Measurements from ENCODE around the gene AK1. TPM values are rescaled to one million over a fixed set of nuclear protein-coding genes. Genes with fewer than 3 reads are reported as not detected.

AK1 gene
- total RNA-seq, 1 donor from 2014 or later, result 185 TPM

DNA sequence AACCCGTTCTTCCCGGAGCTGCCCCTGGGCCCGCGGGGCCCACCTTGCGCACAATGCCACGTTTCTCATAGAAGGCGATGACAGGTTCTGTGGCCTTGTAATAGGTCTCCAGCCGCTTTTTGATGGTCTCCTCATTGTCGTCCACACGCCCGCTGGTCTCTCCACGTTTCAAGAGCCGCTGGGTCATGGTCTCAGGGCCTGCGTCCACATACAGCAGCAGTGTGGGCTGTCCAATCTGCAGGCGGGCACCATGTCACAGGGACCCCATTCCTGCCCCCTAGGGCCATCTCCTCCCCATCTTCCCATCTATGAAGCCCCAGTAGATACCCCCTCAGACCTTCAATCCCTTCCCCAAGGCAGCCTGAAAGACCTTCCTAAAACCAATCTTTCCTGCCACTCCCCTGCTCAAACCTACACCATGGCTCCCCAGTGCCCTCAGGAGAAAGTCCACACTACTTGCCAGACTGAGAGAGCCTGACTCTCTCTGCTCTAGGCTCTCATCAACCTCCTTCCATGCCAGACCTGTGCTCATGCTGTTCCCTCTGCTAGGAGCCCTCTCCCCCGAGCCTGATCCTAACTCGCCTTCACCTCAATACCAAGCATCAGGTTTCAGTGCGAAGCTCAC, 9.1 kb downstream of the AK1 start:
- ATAC-seq (no peak), DNase-seq (no peak)
- Histone ChIP-seq H3K36me3 (peaks cover 46% of the 10 kb centered on the region), H3K4me1 (peaks cover 51% of the 10 kb centered on the region), H3K27me3 (ENCODE audit: low read depth) (no peaks in the 10 kb centered on the region), H3K4me3 (no peak overlapping the region), H3K9me3 (no peaks in the 10 kb centered on the region), H3K27ac (peak overlapping the region; percentile 65)
- intact Hi-C loops (cut with DNase I), result no loop called here
- TF ChIP-seq, protein P1, sequence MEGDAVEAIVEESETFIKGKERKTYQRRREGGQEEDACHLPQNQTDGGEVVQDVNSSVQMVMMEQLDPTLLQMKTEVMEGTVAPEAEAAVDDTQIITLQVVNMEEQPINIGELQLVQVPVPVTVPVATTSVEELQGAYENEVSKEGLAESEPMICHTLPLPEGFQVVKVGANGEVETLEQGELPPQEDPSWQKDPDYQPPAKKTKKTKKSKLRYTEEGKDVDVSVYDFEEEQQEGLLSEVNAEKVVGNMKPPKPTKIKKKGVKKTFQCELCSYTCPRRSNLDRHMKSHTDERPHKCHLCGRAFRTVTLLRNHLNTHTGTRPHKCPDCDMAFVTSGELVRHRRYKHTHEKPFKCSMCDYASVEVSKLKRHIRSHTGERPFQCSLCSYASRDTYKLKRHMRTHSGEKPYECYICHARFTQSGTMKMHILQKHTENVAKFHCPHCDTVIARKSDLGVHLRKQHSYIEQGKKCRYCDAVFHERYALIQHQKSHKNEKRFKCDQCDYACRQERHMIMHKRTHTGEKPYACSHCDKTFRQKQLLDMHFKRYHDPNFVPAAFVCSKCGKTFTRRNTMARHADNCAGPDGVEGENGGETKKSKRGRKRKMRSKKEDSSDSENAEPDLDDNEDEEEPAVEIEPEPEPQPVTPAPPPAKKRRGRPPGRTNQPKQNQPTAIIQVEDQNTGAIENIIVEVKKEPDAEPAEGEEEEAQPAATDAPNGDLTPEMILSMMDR (IDR thresholded peaks at IDR 0.05), result no peak

DNA sequence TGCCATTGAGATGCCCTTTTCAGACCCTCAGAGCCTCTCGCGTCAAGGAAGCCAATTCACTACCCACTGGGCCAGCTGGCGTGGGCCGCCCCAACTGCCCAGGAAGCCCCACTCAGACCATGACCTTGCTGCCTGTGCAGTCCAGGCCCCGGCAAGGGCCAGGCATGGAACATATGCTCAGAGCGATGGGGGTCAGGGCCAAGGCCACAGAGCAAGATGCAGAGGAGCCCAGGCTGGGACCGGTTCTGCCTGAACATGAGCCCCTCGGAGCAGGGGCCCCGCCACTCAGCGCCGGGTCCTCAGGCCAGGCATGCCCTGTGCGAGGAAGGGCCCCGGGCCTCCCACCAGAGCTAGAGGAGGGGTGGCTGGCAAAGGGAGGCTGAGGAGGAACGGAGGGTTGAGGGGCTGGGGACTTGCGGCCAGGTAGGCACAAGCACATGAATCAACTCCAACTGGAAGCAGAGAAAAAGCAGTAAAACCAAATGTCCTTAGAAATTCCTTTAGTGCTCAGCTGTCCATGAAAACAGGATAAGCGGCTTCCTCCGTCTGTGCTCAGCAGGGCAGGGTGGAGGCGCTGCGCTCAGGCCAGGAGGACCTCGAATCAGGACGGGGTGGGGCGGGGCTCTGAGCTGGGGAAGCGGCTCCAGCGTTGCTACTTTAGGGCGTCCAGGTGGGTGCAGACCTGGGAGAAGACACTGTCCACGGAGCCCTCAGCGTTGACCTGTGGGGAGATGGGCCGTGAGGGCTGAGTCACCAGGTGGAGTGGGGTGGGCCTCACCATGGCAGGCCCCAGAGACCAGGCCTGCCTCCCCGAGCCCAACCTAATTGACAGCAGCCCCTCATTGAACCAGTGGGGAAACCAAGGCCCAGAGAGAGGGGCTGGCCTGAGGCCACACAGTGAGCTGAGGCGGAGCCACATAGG, 9.9 kb downstream of the AK1 start:
- Histone ChIP-seq H3K36me3 (peaks cover 40% of the 10 kb centered on the region), H3K4me3 (peak overlapping the region; percentile 14), H3K4me1 (peaks cover 54% of the 10 kb centered on the region), H3K27ac (peak overlapping the region; percentile 65), H3K27me3 (ENCODE audit: low read depth) (no peaks in the 10 kb centered on the region), H3K9me3 (no peaks in the 10 kb centered on the region)
- ATAC-seq (no peak), DNase-seq (no peak)
- TF ChIP-seq, protein P1 (IDR thresholded peaks at IDR 0.05), result no peak
- intact Hi-C loops (cut with DNase I), result no loop called here

DNA sequence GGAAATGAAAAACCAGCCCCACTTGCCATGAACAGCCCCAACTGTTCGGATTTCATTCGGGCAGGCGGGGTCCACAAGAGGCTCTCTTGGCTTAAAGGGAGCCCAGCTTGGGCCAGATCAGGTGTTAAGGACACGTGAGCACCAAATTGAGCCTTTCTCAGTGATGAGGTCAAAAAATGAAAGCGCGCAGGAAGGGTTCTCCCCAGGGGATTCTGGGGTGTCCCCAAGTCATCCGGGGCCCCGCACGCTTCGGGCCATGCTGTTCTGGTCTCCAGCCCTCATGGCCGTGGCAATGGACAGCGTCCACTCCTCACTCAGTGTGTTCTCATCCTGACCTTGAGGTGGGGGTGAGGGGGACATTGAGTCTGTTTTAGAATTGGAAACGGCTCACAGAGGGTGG, 10.9 kb downstream of the AK1 start:
- intact Hi-C loops (cut with DNase I), result no loop called here
- DNase-seq, result no peak

DNA sequence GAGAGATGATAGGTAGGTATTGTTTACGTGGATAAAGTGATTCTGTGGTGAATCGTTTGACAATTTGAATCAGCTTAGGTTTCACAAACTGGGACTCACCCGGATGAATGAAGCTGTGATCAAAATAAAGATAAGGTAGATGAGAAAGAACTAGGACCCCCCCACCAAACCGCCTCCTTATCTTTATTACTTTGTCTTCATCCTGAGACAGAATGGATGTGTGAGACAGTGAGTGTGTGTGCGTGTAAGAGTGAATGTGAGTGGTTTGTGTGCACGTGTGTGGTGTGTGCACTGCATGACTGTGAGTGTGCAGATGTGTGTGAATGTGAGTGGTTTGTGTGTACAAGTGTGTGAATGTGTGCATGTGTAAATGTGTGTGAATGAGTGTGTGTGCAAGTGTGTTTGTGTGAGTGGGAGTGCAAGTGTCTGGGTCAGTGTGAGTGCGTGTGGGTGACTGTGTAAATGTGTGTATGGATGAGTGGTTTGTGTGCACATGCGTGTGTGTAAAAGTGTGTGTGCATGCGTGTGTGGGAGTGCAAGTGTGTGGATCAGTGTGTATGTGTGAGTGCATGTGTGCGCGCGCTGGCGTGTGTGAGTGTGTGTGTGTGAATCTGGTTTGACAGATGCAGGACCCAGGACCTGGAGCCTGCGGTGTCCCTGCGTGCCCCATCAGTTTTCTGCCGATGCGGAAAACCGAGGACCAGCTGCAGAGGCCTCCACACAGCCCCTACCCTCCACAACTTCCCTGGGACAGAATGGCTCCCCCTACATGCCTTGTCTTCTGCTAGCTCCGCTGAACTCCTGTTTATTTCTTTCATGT, 11.6 kb downstream of the AK1 start:
- ATAC-seq (no peak), DNase-seq (no peak)
- Histone ChIP-seq H3K4me3 (no peak overlapping the region), H3K27ac (no peak overlapping the region), H3K36me3 (peaks cover 23% of the 10 kb centered on the region), H3K4me1 (peaks cover 71% of the 10 kb centered on the region), H3K9me3 (no peaks in the 10 kb centered on the region), H3K27me3 (ENCODE audit: low read depth) (no peaks in the 10 kb centered on the region)
- intact Hi-C loops (cut with DNase I), result no loop called here
- TF ChIP-seq, protein P1 (IDR thresholded peaks at IDR 0.05), result no peak

More for the DNA sequence above, 10.9 kb downstream of the AK1 start:
- Histone ChIP-seq H3K27ac (no peak overlapping the region), H3K9me3 (no peaks in the 10 kb centered on the region), H3K36me3 (peaks cover 30% of the 10 kb centered on the region), H3K4me3 (no peak overlapping the region), H3K27me3 (ENCODE audit: low read depth) (no peaks in the 10 kb centered on the region), H3K4me1 (peaks cover 64% of the 10 kb centered on the region)
- no peak for ATAC-seq
- TF ChIP-seq, protein P1 (IDR thresholded peaks at IDR 0.05), result no peak

DNA sequence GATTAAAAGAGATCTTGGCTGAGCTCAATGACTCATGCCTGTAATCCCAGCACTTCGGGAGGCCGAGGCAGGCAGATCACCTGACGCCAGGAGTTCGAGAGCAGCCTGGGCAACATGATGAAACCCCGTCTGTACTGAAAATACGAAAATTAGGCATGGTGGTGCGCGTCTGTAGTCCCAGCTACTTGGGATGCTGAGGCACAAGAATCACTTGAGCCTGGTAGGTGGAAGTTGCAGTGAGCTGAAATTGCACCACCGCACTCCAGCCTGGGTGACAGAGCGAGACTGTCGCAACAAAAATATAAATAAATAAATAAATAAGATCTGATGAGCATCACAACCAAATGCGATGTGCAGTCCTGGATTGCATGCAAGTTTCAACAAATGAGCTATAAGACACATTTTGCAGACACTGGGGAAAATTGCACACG, 14.3 kb downstream of the AK1 start:
- peaks cover 83% of the 10 kb centered on the region for H3K4me1 ChIP-seq
- intact Hi-C loops (cut with DNase I), result no loop called here
- H3K27ac ChIP-seq, result peak overlapping the region; percentile 85
- TF ChIP-seq, protein P1 (IDR thresholded peaks at IDR 0.05), result no peak
- H3K36me3 ChIP-seq, result peaks cover 10% of the 10 kb centered on the region
- no peaks in the 10 kb centered on the region for H3K27me3 ChIP-seq (ENCODE audit: low read depth)
- DNase-seq, result no peak
- no peak overlapping the region for H3K4me3 ChIP-seq
- no peak for ATAC-seq
- no peaks in the 10 kb centered on the region for H3K9me3 ChIP-seq

Data from lower lobe of right lung (tissue), 2 donors.